Common myeloid progenitor, CD34-positive (primary cell): ENCODE measurements around the gene GALNT15.

Experiments used
- CTCF ChIA-PET: fragments of 350-600 bp; sonication (Branson Sonifier 250); formaldehyde crosslinking; loops from one replicate; lab custom pipeline; 2021; ENCODE audit warnings: antibody characterized with exemption; lab: Charles Lee
- POLR2A ChIA-PET: fragments of 350-600 bp; sonication (Branson Sonifier 250); formaldehyde crosslinking; loops from one replicate; lab custom pipeline; 2021; ENCODE audit warnings: antibody characterized with exemption; lab: Charles Lee
- DNase-seq, 3 donors: peaks; one replicate each; pipeline versions ENCODE4 v3.0.0 to v3.0.0-alpha.2; 2013
- H3K27ac ChIP-seq, 2 experiments: 1 replicate in 1 of 2; 2 replicates in 1 of 2; pipeline ENCODE4 v1.7.0; 2013; ENCODE audit warnings: inconsistent platforms in 2 of 2, low read length in 2 of 2, mild to moderate bottlenecking in 2 of 2, low read depth in 1 of 2, moderate library complexity in 1 of 2; ENCODE audit not compliant: severe bottlenecking in 2 of 2, insufficient read depth in 1 of 2, poor library complexity in 1 of 2
- H3K27me3 ChIP-seq, 5 experiments: replicated peaks in 2 of 5; 1 replicate in 3 of 5; 2 replicates in 2 of 5; pipeline versions ENCODE4 v1.6.1 to v1.7.0; 2013; ENCODE audit warnings: low read length in 4 of 5, mild to moderate bottlenecking in 2 of 5, moderate library complexity in 2 of 5, inconsistent platforms in 1 of 5; ENCODE audit not compliant: insufficient read depth in 5 of 5, control insufficient read depth in 4 of 5
- H3K36me3 ChIP-seq, 4 experiments: 1 replicate in 2 of 4; 2 replicates in 2 of 4; pipeline versions ENCODE4 v1.6.1 to v1.7.0; 2013; ENCODE audit warnings: low read length in 3 of 4, control low read depth in 1 of 4, mild to moderate bottlenecking in 1 of 4; ENCODE audit not compliant: control insufficient read depth in 4 of 4, insufficient read depth in 4 of 4
- H3K4me1 ChIP-seq, 4 experiments: 1 replicate in 3 of 4; 2 replicates in 1 of 4; pipeline versions ENCODE4 v1.6.1 to v1.7.1; 2013; ENCODE audit warnings: low read length in 3 of 4, mild to moderate bottlenecking in 3 of 4, control low read depth in 1 of 4, inconsistent platforms in 1 of 4, moderate library complexity in 1 of 4; ENCODE audit not compliant: control insufficient read depth in 4 of 4, insufficient read depth in 4 of 4; ENCODE audit errors: control extremely low read depth in 1 of 4
- H3K4me3 ChIP-seq, 7 experiments: 1 replicate in 4 of 7; 2 replicates in 3 of 7; pipeline versions ENCODE4 v1.5.1 to v1.7.0; 2013; ENCODE audit warnings: mild to moderate bottlenecking in 7 of 7, low read length in 6 of 7, moderate library complexity in 6 of 7, inconsistent platforms in 2 of 7, low read depth in 2 of 7, control low read depth in 1 of 7; ENCODE audit not compliant: insufficient read depth in 4 of 7, control insufficient read depth in 1 of 7; ENCODE audit errors: extremely low read depth in 1 of 7
- H3K9me3 ChIP-seq, 5 experiments: 1 replicate in 4 of 5; 2 replicates in 1 of 5; pipeline versions ENCODE4 v1.6.1 to v1.7.1; 2013; ENCODE audit warnings: low read length in 4 of 5, mild to moderate bottlenecking in 2 of 5, inconsistent platforms in 1 of 5, low read depth in 1 of 5, moderate library complexity in 1 of 5; ENCODE audit not compliant: control insufficient read depth in 4 of 5, insufficient read depth in 2 of 5; ENCODE audit errors: control extremely low read depth in 1 of 5
- WGBS: methylation state at CpG from one replicate; pipeline ENCODE4 v1.1.5; 2013; ENCODE audit not compliant: insufficient coverage; 5-methylcytosine and 5-hydroxymethylcytosine counted together

Gene GALNT15

GRCh38 chr3:16216373-16216935 lies 42.0 kb downstream of the GALNT15 start:
- no peaks in the 10 kb centered on the region for H3K36me3 ChIP-seq
- H3K4me3 ChIP-seq = no peak overlapping the region
- ChIA-PET CTCF (no interaction called here), POLR2A (no interaction called here)
- 97% methylated on average over 16 of the region's 17 CpGs for WGBS
- no peaks in the 10 kb centered on the region for H3K4me1 ChIP-seq
- H3K9me3 ChIP-seq = no peaks in the 10 kb centered on the region
- H3K27ac ChIP-seq = no peak overlapping the region
- DNase-seq = no peak
- peaks cover 0 to 6% (median 0%) of the 10 kb centered on the region in 5 experiments for H3K27me3 ChIP-seq

DNA sequence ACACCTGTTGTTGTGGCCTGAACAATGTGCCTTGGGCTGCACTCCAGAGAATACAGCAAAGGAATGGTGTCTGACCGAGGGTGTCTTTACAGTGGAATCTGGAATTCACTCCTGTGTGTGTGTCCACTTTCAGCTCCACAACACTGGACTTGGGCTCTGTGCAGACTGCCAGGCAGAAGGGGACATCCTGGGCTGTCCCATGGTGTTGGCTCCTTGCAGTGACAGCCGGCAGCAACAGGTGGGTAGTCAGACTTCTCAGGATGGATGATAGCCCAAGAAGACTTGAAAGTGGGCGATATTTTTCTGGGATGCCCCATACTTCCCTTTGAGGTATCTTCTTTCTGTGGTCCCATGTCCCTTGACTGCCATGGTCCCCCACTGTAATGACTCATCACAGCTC lies 45.3 kb downstream of the GALNT15 start:
- 100% methylated on average over 3 of the region's 3 CpGs for WGBS
- Histone ChIP-seq H3K27ac (no peak overlapping the region), H3K36me3 (no peaks in the 10 kb centered on the region), H3K27me3 (peaks cover 0 to 2% (median 0%) of the 10 kb centered on the region in 5 experiments), H3K9me3 (peaks cover 0 to 7% (median 2%) of the 10 kb centered on the region in 5 experiments), H3K4me3 (no peak overlapping the region), H3K4me1 (peaks cover 0 to 3% (median 1%) of the 10 kb centered on the region in 4 experiments)
- POLR2A ChIA-PET = no interaction called here
- CTCF ChIA-PET = interaction anchor here (0.6 to 1.7 kb wide), 3 partner anchors 12 to 29 kb away, joined by 3 to 4 read pairs (median 3); no protein-coding TSS in a partner anchor
- DNase-seq = no peak

GRCh38 chr3:16221990-16222389 lies 47.5 kb downstream of the GALNT15 start:
- Histone ChIP-seq H3K9me3 (peaks cover 0 to 7% (median 2%) of the 10 kb centered on the region in 5 experiments), H3K27me3 (peaks cover 0 to 2% (median 0%) of the 10 kb centered on the region in 5 experiments), H3K4me3 (no peak overlapping the region), H3K4me1 (peaks cover 0 to 3% (median 1%) of the 10 kb centered on the region in 4 experiments), H3K27ac (no peak overlapping the region), H3K36me3 (no peaks in the 10 kb centered on the region)
- ChIA-PET POLR2A (no interaction called here), CTCF (no interaction called here)
- DNase-seq = no peak
- WGBS = 100% methylated on average over 1 of the region's 3 CpGs

- WGBS = 96% methylated on average over 2 of the region's 2 CpGs
- DNase-seq = no peak
- Histone ChIP-seq H3K27me3 (peaks cover 0 to 2% (median 0%) of the 10 kb centered on the region in 5 experiments), H3K9me3 (peaks cover 0 to 7% (median 2%) of the 10 kb centered on the region in 5 experiments), H3K27ac (no peak overlapping the region), H3K4me3 (no peak overlapping the region), H3K36me3 (no peaks in the 10 kb centered on the region), H3K4me1 (peaks cover 0 to 3% (median 1%) of the 10 kb centered on the region in 4 experiments)
- POLR2A ChIA-PET = no interaction called here
- CTCF ChIA-PET = no interaction called here
Measured at GRCh38 chr3:16222547-16222946, 48.1 kb downstream of the GALNT15 start.

GRCh38 chr3:16224325-16224724 lies 49.8 kb downstream of the GALNT15 start:
- CTCF ChIA-PET = no interaction called here
- POLR2A ChIA-PET = no interaction called here
- H3K36me3 ChIP-seq = no peaks in the 10 kb centered on the region
- no peak overlapping the region for H3K27ac ChIP-seq
- WGBS = 100% methylated on average over 1 of the region's 2 CpGs
- H3K27me3 ChIP-seq = no peaks in the 10 kb centered on the region
- H3K4me3 ChIP-seq = no peak overlapping the region
- peaks cover 0 to 7% (median 2%) of the 10 kb centered on the region in 5 experiments for H3K9me3 ChIP-seq
- peak in 2 of 3 donors; percentile 18 to 21 for DNase-seq
- H3K4me1 ChIP-seq = peaks cover 0 to 3% (median 1%) of the 10 kb centered on the region in 4 experiments

DNA sequence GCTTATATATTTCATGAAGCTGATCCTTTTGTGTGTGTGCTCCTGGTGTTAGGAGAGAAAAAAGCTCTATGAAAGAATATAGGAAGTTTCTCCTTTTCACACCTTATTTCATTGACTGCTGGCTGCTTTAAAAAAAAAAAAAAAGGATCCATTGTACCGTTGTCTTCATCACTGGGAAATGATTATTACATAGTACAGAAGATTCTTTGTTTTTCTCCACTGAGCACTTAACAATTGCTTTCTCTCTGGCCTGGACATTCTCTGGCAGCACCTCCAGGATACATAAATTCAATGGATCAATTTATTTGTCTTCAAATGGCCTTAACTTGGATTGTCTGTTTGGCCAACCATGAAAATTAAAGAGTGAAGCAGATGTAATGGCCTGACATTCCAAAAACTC lies 53.1 kb downstream of the GALNT15 start:
- peaks cover 0 to 1% (median 0%) of the 10 kb centered on the region in 5 experiments for H3K9me3 ChIP-seq
- H3K4me3 ChIP-seq = no peak overlapping the region
- WGBS = no CpG with 5 or more reads among the region's 1 CpG
- ChIA-PET CTCF (interaction anchor here (1.2 to 1.3 kb wide), 2 partner anchors 29 to 178 kb away, joined by 3 read pairs; no protein-coding TSS in a partner anchor), POLR2A (no interaction called here)
- no peaks in the 10 kb centered on the region for H3K27me3 ChIP-seq
- H3K36me3 ChIP-seq = no peaks in the 10 kb centered on the region
- peaks cover 0 to 8% (median 2%) of the 10 kb centered on the region in 4 experiments for H3K4me1 ChIP-seq
- no peak overlapping the region for H3K27ac ChIP-seq
- DNase-seq = no peak

DNA sequence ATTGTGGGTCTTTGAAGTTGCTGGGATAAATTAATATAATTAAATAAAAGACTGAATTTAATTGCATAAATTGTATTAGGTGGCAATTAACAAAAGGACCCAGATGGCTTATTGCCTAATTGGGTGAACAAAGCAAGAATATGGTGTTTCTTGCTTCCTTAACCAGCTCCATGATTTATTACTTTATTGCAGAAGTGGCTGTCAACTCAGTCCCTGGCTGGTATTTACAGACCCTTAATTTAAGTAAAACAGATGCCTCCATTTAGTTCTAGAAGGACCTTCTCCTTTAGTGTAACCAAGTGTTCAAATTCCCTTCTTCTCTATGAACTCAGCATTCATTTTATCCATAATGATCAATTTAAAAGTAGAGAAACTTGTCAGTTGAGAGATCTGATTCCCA lies 55.2 kb downstream of the GALNT15 start:
- Histone ChIP-seq H3K27ac (no peak overlapping the region), H3K27me3 (no peaks in the 10 kb centered on the region), H3K4me3 (no peak overlapping the region), H3K4me1 (peaks cover 0 to 5% (median under 1%) of the 10 kb centered on the region in 4 experiments), H3K9me3 (peaks cover 0 to 1% (median 0%) of the 10 kb centered on the region in 5 experiments), H3K36me3 (no peaks in the 10 kb centered on the region)
- ChIA-PET CTCF (interaction anchor here (2.0 kb wide), 1 partner anchor 49 kb away, joined by 4 read pairs; no protein-coding TSS in a partner anchor), POLR2A (no interaction called here)
- peak in 2 of 3 donors; percentile 59 to 74 for DNase-seq
